DOHH2 (cell line): ENCODE data around the gene HIVEP1.

Experiments used
- H3F3A ChIP-seq: fragments of 200-600 bp; sonication (generic), shearing (Covaris generic); 2 replicates; pipeline ENCODE4 v1.6.0; 2016; ENCODE audit warnings: antibody characterized with exemption, mild to moderate bottlenecking; ENCODE audit not compliant: control insufficient read depth, insufficient read depth
- H3K27ac ChIP-seq: fragments of 200-600 bp; sonication (generic); 2 replicates; pipeline ENCODE4 v1.5.1; 2014; ENCODE audit warnings: low read depth, mild to moderate bottlenecking, low read length, moderate library complexity
- H3K27me3 ChIP-seq: fragments of 200-600 bp; sonication (generic); 2 replicates; pipeline ENCODE4 v1.6.1; 2014; ENCODE audit warnings: mild to moderate bottlenecking, low read length, mixed read lengths; ENCODE audit not compliant: control insufficient read depth
- H3K36me3 ChIP-seq: fragments of 200-600 bp; sonication (generic); 2 replicates; pipeline ENCODE4 v1.6.1; 2014; ENCODE audit warnings: mild to moderate bottlenecking, low read length, moderate library complexity, mixed read lengths; ENCODE audit not compliant: control insufficient read depth
- H3K4me1 ChIP-seq: fragments of 200-600 bp; sonication (generic); 2 replicates; pipeline ENCODE4 v1.6.1; 2014; ENCODE audit warnings: mild to moderate bottlenecking, low read length, mixed read lengths; ENCODE audit not compliant: control insufficient read depth
- H3K4me2 ChIP-seq: fragments of 200-600 bp; sonication (generic); 2 replicates; pipeline ENCODE4 v1.6.0; 2014; ENCODE audit warnings: mild to moderate bottlenecking, low read length, moderate library complexity
- H3K4me3 ChIP-seq: fragments of 200-600 bp; sonication (generic); 2 replicates; pipeline ENCODE4 v1.5.1; 2014; ENCODE audit warnings: mild to moderate bottlenecking, low read length, mixed read lengths
- H3K79me2 ChIP-seq: fragments of 200-600 bp; sonication (generic); 2 replicates; pipeline ENCODE4 v1.6.1; 2014; ENCODE audit warnings: mild to moderate bottlenecking, low read length, mixed read lengths; ENCODE audit not compliant: control insufficient read depth
- H3K9me2 ChIP-seq: fragments of 200-600 bp; sonication (generic); replicated peaks from 2 replicates; pipeline ENCODE4 v1.6.1; 2014; ENCODE audit warnings: mild to moderate bottlenecking, low read length, mixed read lengths; ENCODE audit not compliant: control insufficient read depth
- H3K9me3 ChIP-seq: fragments of 200-600 bp; sonication (generic); 2 replicates; pipeline ENCODE4 v1.6.1; 2014; ENCODE audit warnings: antibody characterized with exemption, low read length, mixed read lengths; ENCODE audit not compliant: control insufficient read depth, insufficient read depth
- H4K20me1 ChIP-seq: fragments of 200-600 bp; sonication (generic); 2 replicates; pipeline ENCODE4 v1.6.0; 2014; ENCODE audit warnings: low read depth, mild to moderate bottlenecking, antibody characterized with exemption, low read length, moderate library complexity; ENCODE audit not compliant: control insufficient read depth, insufficient read depth
- CTCF ChIP-seq: fragments of 200-600 bp; sonication (generic); IDR thresholded peaks from one replicate; pipeline ENCODE4 v1.5.1; 2014; ENCODE audit warnings: antibody characterized with exemption, mild to moderate bottlenecking, low read depth, low read length; ENCODE audit not compliant: poor library complexity, severe bottlenecking
- EZH2phosphoT487 ChIP-seq: fragments of 200-600 bp; sonication (generic); IDR thresholded peaks from 2 replicates; pipeline ENCODE4 v1.6.1; 2017; ENCODE audit warnings: borderline replicate concordance, mild to moderate bottlenecking, antibody characterized with exemption, low read length, moderate library complexity, mixed read lengths

The HIVEP1 gene

GRCh38 chr6:12171717-12172116 lies 159.6 kb downstream of the HIVEP1 start:
- no peaks in the 10 kb centered on the region for H3K9me3 ChIP-seq
- H3K4me3 ChIP-seq = no peak overlapping the region
- TF ChIP-seq CTCF (no peak), EZH2phosphoT487 (no peak)
- H3K36me3 ChIP-seq = no peaks in the 10 kb centered on the region
- H3K9me2 ChIP-seq = no peaks in the 10 kb centered on the region
- H4K20me1 ChIP-seq = no peaks in the 10 kb centered on the region
- no peaks in the 10 kb centered on the region for H3K79me2 ChIP-seq
- H3K4me1 ChIP-seq = no peaks in the 10 kb centered on the region
- no peak overlapping the region for H3K4me2 ChIP-seq
- no peaks in the 10 kb centered on the region for H3K27me3 ChIP-seq
- H3K27ac ChIP-seq = no peak overlapping the region
- H3F3A ChIP-seq = no peaks in the 10 kb centered on the region

- Histone ChIP-seq H3K27me3 (no peaks in the 10 kb centered on the region), H3K9me2 (no peaks in the 10 kb centered on the region), H3K79me2 (no peaks in the 10 kb centered on the region), H3K27ac (no peak overlapping the region), H4K20me1 (no peaks in the 10 kb centered on the region), H3K4me3 (no peak overlapping the region), H3K4me2 (no peak overlapping the region), H3F3A (no peaks in the 10 kb centered on the region), H3K9me3 (no peaks in the 10 kb centered on the region), H3K36me3 (no peaks in the 10 kb centered on the region), H3K4me1 (no peaks in the 10 kb centered on the region)
- no peak for TF ChIP-seq EZH2phosphoT487
- TF ChIP-seq CTCF = no peak
Measured at GRCh38 chr6:12172572-12172971, 160.5 kb downstream of the HIVEP1 start.

GRCh38 chr6:12173181-12173580 lies 161.1 kb downstream of the HIVEP1 start:
- H3K4me2 ChIP-seq = no peak overlapping the region

More at GRCh38 chr6:12173181-12173580, 161.1 kb downstream of the HIVEP1 start:
- TF ChIP-seq EZH2phosphoT487 (no peak), CTCF (no peak)
- Histone ChIP-seq H3K9me2 (no peaks in the 10 kb centered on the region), H3K4me3 (no peak overlapping the region), H3K27me3 (no peaks in the 10 kb centered on the region), H3K4me1 (no peaks in the 10 kb centered on the region), H3K9me3 (no peaks in the 10 kb centered on the region), H3F3A (no peaks in the 10 kb centered on the region), H3K79me2 (no peaks in the 10 kb centered on the region), H3K36me3 (no peaks in the 10 kb centered on the region), H3K27ac (no peak overlapping the region), H4K20me1 (no peaks in the 10 kb centered on the region)
